GM10847 (cell line): ENCODE measurements around the gene LARGE1.

Experiments used
- POLR2A ChIP-seq: IDR thresholded peaks from 2 replicates; pipeline ENCODE4 v1.6.1; 2011; ENCODE audit not compliant: insufficient read length; ENCODE audit errors: extremely low read depth

The LARGE1 gene

DNA sequence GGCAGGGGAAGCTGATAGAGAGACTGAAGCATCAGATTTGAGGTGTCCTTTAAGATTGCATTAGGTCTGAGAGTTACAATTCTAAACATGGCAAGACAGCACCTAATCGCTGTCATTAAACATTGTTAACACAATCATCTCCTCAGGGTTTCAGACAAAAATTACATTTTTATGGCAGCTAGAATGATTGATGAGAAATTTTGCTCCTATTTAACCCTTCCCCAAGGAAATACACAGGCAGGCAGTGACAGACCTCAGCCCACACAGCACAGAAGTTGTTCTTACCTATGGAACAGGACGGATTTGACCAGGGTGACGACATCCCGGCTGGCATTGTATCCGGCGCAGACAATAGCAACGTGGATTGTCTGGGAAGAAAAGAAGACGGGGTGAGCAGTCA lies 294.3 kb downstream of the LARGE1 start:
- TF ChIP-seq POLR2A = no peak

GRCh38 chr22:33620085-33620484 lies 300.2 kb downstream of the LARGE1 start:
- no peak for TF ChIP-seq POLR2A

- no peak for TF ChIP-seq POLR2A
Measured at GRCh38 chr22:33606504-33606903, 313.8 kb downstream of the LARGE1 start.

DNA sequence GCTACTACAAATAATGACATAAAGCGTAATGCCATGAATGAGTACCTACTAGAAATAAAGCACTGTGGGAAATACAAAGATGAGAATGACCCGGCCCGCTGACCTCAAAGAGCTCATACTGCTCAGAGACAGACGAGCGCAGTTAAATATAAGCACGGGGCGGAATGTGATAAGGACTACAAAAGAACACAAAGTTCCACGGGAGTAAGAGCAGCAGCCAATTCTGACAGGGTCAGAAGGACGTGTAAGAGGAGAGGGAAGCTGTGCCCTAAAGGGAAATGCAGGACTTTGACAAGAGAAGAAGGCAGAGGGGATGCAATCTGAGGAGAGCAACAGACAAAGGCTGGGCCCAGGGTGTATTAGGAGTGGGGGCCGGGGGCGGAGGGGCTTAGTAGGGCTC lies 314.6 kb downstream of the LARGE1 start:
- no peak for TF ChIP-seq POLR2A

DNA sequence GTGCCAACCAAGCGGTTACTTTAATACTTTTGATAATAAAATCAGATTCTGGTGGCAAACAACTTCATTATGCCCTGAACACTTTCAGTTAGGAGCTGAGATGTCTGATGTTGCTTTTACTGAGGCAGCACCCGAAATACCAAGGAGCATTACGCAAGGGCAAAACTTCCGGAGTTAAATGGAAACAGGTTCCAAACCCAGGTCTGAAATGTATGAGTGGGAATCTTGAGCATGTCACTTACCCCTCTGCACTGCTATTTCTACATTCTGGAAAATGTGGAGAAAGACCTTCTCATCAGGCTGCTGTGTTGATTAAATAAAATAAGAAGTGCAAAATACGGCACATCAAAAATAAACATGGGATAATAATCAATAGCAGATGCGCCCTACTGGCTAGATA lies 315.1 kb downstream of the LARGE1 start:
- TF ChIP-seq POLR2A = no peak

DNA sequence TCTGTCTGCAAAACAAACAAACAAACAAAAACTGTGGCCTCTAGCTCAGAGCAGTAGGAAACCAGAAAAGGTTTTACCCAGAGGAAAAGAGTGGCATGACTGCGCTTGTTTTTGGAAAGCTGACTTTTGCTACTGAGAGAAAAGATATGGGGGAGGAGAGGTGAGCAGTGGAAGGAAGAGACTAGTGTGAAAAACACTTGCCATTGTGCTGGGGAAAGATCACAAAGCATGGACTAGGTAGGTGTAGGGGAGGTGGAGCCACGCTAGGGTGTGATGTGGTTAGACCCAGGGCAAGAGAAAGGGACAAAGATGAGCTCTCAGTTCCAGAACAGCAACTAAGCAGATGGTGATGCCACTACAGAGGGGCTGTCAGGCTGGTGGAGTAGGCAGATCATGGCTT lies 319.2 kb downstream of the LARGE1 start:
- TF ChIP-seq POLR2A = no peak

DNA sequence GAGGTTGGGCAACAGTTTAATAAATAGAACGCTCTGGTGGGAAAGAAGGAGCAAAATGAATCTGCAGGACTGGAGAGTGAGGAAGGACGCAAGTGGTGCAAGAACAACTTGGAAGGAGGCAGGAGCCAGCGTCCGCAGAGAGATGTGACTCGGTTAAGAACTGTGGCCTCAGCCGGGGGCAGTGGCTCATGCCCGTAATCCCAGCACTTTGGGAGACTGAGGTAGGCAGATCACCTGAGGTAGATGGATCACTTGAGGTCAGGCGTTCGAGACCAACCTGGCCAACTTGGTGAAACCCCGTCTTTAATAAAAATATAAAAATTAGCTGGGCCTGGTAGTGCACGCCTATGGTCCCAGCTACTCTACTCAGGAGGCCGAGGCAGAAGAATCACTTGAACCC lies 319.7 kb downstream of the LARGE1 start:
- TF ChIP-seq POLR2A = no peak

DNA sequence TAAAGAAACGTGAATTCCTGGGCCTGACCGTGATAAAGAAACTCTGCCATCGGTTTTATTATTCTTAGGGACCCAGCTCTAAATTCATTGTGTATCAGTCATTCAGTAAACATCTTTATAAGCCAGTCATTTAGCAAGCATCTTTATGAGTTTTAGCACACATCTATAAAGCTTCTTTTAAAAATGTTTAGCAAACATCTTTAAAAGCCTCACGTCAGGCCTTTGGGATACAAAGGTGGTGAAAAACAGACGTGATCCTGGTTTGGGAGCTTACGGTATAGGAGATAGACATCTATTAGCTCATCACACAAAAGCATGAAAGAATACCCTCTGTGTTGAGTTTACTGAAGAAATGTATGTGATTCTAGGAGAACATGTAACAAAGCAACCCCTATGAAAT lies 320.2 kb downstream of the LARGE1 start:
- no peak for TF ChIP-seq POLR2A

DNA sequence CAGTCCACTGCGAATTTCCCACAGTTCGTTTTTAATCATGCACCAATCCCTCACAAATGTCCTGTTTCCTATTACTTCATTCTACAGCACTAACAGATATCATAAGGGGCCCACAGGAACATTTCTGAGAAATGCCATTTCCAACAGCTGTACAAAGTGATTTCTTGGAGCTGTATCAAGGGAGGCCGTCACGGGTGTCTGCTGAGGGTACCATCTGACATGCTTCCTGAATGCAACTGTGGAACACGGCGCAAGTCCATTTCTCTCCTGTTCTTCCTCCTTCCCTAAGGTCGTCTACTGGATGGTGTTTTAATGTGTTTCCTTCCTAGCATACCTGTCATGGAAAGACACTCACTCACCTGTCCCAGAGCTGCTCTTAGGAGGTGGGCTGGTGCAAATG lies 320.7 kb downstream of the LARGE1 start:
- TF ChIP-seq POLR2A = no peak

DNA sequence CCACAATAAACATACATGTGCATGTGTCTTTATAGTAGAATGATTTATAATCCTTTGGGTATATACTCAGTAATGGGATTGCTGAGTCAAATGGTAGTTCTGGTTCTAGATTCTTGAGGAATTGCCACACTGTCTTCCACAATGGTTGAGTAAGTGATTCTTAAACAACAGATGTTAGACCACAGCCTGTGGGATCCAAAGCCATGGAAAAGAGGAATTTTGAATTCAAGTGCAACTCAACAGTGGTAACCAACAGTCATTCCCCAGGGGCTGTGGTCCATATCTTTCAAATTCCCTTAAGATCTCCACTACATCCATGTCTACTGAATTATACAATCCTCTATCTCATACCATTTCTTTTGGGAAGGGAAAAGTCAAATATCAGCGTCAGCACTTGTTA lies 321.5 kb downstream of the LARGE1 start:
- TF ChIP-seq POLR2A = no peak

GRCh38 chr22:33597274-33597985 lies 322.8 kb downstream of the LARGE1 start:
- no peak for TF ChIP-seq POLR2A

GRCh38 chr22:33593818-33594217 lies 326.5 kb downstream of the LARGE1 start:
- TF ChIP-seq POLR2A = no peak

DNA sequence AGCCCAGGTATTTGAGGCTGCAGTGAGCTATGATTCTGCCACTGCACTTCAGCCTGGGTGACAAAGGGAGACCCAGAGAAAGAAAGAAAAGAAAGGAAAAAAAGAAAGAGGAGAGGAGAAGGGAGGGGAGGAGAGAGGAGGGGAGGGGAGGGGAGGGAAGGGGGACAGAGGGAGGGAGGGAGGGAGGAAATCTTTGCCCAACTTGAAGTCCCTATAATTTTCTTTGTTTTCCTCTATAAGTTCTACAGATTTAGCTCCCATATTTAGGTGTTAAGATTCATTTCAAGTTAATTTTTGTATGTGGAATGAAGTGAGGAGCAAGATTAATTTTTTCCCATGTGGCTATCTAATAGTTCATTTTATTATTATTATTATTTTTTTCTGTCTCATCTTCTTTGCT lies 328.3 kb downstream of the LARGE1 start:
- no peak for TF ChIP-seq POLR2A

DNA sequence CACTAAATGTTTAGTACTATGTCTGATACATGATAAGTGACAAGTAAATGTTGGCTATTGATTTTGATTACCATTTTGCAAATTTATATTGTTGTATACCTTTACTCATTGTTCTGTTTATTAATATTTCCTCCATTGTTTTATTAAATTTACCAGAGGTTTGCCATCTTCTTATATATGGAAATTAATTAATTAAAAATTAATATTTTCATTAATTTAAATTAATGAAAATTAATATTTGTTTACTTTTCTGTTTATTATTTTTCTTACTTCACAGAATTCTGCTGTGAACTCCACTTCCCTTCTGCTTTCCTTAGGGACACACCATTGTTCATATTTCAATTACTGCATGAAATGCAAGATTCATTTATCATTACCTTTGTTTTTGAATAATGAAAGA lies 331.0 kb downstream of the LARGE1 start:
- no peak for TF ChIP-seq POLR2A

- TF ChIP-seq POLR2A = no peak
Measured at GRCh38 chr22:33588860-33589259, 331.4 kb downstream of the LARGE1 start.

- TF ChIP-seq POLR2A = no peak
Measured at GRCh38 chr22:33584152-33584551, 336.1 kb downstream of the LARGE1 start.

GRCh38 chr22:33582822-33583400 lies 337.4 kb downstream of the LARGE1 start:
- no peak for TF ChIP-seq POLR2A
